ENCODE results near the gene STOML1. TPM values are rescaled to one million over a fixed set of nuclear protein-coding genes. Genes with fewer than 3 reads are reported as not detected.
"Not testable (repeated sequence)": the region's sequence is repeated elsewhere in the genome, so short reads cannot be mapped to it uniquely, and the experiment has no call there.

STOML1 gene
- total RNA-seq, 1 experiment from 2014 or later, result 20.4 TPM

DNA sequence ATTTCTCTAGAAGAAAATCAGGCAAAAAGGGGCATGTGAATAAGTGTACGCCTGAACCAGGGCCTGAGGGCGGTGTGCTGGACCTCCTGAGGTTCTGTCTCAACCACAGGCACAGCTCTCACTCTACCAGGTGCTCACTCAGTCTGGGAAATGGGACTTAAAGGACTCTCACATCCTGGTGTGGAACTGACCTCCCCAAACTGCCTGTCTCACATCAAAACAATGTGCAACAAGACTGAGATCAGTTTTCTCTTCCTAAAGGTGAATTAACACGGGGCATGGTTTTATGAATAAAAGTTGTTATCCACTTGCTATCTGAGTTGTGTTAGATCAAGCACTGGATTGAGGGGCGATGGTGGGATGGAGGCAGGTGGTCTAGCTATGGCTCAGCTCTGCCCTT lies 4.8 kb downstream of the STOML1 start:
- no peak for DNase-seq (ENCODE audit: low read depth)

DNA sequence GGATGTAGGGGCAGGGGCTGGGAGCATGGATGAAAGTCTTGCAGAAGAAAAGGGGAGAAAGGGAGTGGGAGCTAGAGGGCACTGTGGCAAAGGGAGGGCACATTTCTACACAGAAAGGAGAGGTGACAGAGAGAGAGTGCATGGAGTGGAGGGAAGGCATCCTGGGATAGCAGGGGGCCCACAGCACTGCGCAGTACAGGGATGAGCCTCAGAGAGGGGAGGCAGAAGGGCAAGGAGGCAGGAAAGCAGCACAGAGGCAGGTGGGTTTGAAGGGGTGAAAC lies 5.4 kb downstream of the STOML1 start:
- DNase-seq (ENCODE audit: low read depth), result no peak

DNA sequence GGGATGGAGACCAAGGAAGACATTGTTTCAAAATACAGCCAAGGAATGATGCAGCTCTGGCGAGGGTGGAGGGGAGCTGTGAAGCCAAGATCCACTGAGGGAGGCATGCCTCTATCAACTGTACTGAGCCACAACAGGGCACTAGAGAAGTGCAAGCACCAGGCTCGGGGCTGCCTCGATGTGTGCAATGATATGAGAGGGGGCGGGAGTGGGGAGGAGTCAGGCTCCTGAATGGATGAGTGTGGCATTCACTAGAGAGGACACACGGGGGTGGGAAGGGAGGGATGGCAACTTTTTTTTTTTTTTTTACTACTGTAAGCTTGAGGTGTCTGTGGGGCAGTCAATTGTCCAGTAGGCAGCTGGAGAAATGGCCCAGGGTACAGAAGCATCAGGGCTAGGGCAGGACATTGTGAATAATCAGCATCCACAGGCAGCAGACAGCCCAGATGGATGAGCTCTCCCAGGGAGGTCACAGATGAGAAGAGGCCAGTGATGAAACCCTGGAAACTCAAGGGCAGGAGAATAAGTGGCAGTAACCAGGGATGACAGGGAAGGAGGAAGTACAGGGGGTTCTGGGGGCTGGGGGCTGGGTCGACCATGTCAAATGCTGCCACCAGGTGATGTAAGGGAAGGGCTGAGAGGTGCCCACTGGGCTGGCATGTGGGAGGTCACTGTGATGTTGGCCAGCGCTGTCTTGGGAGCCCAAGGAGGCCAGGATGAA lies 5.9 kb downstream of the STOML1 start:
- DNase-seq (ENCODE audit: low read depth), result no peak

DNA sequence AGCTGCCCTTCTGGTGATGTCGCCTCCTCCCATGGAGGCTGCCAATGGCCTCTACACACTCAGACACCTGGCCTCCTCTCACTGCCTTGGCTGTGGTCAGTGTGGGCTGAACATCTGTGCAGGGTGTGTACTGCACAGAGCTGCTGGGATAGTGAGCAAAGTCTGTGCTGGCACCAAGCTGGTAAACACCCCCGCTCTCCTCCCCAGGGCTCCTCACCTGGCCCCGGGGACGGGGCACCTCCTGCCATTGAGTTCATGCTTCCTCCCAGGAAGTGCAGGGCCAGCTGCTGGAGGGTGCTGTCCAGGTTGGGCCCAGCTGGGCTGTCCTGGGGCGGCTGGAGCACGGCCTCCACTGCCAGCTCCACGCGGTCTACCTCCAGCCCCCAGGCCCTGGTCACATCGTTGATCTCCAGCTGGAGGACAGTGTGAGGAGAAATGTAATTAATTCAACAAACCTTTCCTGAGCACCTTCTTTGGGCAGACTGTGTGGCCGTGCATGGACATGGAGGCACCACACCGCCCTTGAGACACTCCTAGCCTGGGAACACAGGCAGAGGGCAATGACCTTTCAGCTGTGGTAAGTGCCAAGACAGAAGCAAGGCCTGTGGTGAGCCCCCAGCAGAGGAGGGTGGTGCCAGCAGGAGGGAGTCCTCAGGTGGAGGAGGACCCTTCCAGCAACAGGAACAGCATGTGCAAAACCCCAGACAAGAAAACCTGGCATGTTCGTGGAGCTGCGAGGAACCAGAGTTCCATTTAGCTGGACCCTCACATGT lies 6.8 kb downstream of the STOML1 start:
- peak; percentile 85 for DNase-seq (ENCODE audit: low read depth)

DNA sequence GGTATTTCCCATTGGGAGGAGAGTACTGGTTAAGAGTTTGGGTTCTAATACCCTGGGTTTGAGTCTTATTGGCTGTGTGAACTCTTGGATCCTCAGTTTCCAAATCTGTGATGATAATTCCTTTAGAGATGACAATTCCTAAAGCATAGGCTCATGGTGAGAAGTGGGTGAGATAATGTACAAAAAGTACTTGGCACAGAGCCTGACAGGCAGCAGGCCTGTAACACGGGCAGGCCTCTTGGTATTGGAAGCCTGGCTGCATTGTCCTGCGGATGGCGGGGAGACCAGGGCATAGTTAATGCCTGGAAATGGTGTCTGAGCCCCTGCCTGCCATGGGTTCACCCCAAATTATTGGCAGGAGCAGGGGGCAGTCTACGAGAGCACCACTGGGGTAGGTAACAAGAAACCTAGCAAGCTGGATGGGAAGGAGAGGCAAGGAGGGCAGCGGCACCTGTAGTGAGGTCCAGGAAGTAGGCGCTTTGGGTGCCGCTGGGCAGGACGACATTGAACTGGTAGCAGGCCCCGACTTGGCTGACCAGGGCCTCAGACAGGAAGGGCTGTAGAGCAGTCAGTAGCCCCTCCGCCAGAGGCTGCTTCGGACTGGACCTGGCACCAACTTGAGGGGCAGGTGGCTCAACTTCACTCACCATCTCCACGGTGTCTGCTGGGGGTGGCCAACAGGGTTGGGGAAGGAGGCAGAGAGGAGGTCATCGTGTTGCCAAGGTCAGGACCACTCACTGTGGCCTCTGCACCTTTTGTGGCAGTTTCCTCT lies 7.7 kb downstream of the STOML1 start:
- DNase-seq (ENCODE audit: low read depth), result no peak

DNA sequence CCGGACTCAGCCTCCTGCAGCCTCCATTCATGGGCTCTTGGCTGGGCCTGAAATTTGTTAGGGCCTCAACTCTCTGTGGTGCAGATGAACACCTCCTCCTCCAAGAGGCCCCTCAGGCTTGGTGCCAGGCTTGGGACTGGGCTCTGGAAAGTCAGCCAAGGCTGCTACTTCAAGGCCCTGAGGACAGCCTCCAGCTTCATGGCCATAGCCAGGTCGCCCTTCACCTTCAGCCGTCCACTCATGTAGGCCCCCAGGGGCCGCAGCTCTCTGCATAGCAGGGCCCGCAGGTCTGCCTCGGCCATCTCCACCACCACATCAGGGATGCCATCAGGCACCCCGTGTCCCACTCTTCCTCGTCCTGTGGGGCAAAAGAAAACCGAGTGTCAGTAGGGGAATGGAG lies 8.3 kb downstream of the STOML1 start:
- DNase-seq (ENCODE audit: low read depth), result no peak

DNA sequence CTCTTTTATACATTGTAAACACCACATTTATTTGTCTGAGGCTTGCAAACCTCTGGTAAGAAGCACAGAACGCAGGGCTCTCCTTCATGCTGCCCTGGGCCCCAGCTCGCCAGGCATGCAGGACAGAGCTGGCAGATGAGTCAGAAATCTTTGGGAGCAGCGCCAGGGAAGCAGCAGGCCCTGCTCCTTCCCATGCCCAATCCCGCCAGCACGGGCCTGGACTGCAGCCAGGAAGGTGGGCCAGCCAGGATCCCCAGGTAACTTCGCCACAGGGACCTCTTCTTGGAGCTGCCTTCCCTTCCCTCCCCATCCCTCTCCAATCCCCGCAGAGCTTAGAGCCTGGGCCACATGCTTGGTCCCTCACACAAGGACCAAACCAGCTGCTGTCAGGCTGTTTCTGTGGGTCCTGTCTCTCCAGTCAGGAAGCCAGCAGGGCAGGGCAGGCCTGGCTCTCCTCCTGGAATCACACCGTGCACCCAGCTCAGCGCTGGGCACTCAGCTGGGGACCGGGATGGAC lies 8.8 kb downstream of the STOML1 start:
- peak; percentile 91 for DNase-seq (ENCODE audit: low read depth)

DNA sequence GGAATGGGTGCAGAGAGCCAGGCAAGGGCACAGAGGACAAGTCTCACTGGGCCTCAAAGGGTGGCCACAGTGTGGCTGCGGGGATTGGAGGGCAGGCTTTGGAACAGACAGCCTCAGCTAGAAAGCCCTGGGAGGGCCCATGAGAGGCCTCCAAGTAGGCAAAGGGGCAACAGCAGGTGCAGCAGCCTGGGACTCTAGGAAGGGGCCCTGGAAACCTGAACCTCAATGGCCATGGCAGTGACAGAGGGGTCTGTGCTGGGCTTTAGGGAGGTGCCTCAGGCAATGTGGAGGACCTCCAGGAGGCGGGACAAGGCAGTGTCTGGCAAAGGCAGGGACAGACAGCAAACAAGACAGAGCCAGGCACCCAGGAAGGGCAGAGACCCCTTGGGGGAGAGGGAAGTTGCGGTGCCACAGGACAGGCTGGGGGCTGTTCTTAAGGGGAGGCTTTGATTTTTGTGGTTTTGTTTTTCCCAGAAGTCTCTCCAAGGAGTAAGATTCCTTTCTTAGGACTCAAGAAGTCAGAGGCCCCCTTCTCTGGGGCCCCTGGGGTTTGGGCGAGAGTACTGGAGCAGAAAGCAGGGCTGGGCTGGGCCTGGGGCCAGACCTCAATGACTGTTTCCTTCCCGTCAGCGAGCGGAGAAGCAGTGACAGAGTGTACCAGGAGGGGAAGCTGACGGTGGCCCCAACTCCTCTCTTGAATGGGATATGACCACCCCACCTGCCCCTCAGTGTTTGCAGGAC lies 9.7 kb downstream of the STOML1 start:
- peak; percentile 97 for DNase-seq (ENCODE audit: low read depth)

DNA sequence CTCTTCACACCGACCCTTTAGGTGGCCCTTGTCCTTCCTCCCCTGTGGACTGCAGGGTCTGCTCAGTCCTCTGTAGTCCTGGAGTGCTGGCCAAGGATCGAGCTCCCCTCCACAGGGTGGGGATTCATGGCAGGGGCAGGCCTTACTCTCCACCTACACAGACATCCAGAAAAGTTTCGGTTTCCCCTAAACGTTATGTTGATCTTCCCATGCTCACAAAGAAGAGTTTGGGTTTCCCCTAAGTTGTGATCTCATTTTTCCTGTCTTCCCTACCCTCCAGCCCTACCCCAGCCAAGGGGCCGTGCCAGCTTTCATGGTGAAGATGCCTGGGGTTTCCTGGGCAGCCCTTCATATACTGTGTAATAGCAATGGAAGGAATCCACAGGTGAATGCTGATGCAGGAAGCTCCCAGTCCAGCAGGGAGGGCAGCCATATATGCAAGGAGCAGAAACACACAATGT lies 10.3 kb downstream of the STOML1 start:
- DNase-seq (ENCODE audit: low read depth), result peak; percentile 69

DNA sequence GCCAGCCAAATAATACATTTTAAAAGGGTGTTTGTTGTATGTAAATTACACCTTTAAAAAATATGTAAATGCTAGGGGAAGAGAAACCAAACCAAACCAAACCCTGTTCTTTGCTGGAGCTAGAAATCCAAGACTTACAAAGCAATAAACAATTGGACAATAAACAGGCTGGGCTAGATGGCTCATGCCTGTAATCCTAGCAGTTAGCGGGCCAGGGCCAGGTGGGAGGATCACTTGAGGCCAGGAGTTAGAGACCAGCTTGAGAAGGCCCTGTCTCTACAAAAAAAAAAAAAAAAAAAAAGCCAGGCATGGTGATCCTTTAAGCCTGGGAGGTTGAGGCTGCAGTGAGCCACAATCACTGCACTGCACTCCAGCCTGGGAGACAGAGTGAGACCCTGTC lies 12.5 kb downstream of the STOML1 start:
- DNase-seq (ENCODE audit: low read depth), result no peak

DNA sequence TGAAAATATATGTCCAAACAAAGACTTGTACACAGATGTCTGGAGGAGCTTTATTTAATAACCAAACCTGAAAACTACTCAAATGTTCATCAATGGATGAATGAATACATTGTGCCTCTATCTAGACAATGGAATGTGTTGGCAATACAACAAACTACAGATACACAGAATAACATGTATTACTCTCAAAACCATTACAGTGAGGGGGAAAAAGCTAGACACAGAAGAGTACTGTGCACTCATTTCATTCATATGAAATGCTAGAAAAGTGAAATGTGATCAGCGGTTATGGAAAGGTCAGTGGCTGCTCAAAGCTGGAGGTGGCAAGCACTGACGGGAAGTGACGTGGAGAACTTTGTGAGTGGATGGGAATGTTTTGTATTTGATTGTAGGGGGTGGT lies 13.2 kb downstream of the STOML1 start:
- no peak for DNase-seq (ENCODE audit: low read depth)

DNA sequence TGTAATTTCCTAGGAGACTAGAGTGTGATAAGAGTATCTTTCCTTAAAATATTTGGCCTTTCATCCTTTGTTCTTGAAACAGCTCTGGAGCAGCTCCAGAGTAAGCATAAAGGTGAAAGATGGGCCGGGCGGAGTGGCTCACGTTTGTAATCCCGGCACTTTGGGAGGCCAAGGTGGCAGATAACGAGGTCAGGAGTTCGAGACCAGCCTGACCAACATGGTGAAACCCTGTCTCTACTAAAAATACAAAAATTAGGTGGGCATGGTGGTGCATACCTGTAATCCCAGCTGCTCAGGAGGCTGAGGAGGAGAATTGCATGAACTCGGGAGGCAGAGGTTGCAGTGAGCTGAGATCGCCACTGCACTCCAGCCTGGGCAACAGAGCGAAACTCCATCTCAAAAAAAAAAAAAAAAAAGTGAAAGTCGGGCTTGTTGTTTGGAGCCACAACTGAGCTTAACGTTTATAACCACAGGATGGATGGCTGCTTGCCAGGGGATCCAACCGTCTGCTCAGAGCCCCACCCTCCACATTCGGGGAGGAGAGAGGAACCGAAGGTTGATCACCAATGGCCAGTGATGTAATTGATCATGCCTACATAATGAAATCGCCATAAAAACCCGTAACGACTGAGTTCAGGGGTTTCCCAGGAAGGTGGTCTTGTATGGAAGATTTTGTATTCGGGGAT lies 16.5 kb downstream of the STOML1 start:
- peak; percentile 86 for DNase-seq (ENCODE audit: low read depth)

DNA sequence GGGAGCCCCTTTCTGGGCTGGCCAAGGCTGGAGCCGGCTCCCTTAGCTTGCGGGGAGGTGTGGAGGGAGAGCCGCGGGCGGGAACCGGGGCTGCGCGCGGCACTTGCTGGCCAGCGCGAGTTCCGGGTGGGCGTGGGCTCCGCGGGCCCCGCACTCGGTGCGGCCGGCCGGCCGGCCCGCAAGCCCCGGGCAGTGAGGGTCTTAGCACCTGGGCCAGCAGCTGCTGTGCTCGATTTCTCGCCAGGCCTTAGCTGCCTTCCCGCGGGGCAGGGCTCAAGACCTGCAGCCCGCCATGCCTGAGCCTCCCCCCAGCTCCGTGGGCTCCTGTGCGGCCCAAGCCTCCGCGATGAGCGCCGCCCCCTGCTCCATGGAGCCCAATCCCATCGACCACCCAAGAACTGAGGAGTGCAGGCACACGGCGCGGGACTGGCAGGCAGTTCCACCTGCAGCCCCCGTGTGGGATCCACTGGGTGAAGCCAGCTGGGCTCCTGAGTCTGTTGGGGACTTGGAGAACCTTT lies 18.4 kb downstream of the STOML1 start:
- DNase-seq (ENCODE audit: low read depth), result not testable (repeated sequence)

DNA sequence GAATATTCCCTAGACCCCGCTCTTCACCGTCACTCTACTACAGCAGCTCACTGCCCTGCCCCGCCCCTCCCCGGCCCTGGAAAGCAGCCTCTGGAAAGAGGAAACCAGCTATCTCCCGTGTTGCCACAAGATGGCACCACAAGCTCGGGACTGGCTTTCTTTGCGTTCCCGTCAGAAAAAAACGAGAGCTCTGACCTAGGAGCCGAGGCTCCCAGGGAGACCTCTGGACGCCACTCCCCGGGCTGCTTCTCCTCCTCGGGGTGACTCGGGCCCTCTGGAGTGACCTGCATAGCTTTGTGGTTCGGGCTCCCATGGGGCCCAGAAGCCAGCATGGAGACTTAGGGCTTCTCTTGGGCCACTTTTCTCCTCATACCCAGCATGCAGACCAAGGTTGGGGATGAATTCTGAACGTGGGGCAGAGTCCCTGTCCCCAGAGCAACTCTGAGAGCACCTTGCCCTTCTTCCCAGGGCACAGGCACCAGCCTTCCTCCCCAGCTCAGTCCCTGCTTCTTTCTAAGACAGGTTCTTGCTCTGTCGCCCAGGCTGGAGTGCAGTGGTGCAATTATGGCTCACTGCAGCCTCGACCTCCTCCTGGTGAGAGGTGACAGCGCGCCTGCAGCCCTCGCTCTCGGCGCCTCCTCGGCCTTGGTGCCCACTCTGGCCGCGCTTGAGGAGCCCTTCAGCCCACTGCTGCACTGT lies 19.0 kb downstream of the STOML1 start:
- DNase-seq (ENCODE audit: low read depth), result peak; percentile 84

DNA sequence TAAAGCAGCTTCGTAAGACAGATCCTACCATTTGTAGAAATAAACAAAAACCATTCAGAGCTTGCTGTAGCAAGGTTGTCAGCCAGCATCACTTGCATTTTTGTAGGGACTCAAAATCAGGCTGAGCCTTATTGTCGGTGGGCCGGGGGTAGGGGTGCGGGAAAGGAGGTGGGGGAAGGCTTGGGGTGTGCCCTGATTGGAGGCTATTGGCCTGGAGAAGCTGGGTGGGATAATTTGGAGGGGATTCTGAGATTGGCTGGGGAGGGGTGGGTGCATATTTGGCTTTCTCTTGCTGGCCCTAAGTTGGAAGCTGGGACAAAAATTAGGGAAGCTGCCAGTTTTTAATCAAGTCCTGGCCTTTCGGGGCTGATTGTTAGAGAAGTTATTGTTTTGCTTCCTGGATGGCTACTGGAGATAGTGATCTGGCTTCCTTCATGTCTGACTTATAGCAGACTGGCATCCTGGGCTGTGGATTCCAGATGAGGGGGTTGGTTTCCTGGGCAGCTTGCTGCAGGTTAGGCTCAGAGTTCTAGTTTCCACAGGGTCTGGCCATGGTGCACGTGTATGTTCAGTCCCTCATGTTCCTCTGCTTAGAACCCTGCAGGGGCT lies 22.8 kb downstream of the STOML1 start:
- DNase-seq (ENCODE audit: low read depth), result no peak

DNA sequence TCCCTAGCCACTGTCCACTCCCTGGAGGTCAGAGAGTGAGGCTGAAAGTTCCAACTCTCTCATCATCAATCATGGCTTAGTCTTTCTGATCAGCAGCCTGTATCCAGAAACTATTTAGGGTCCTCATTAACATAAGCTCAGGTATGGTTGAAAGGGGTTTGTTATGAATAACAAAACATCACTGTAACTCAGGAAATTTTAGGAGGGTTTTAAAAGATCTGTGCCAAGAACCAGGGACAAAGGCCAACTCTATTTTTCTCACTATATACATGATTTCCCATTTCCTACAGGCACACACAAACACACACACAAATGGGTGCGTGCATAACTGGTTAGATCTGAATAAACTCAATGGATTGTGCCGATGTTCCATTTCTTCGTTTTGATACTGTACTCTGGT lies 23.6 kb downstream of the STOML1 start:
- DNase-seq (ENCODE audit: low read depth), result no peak

DNA sequence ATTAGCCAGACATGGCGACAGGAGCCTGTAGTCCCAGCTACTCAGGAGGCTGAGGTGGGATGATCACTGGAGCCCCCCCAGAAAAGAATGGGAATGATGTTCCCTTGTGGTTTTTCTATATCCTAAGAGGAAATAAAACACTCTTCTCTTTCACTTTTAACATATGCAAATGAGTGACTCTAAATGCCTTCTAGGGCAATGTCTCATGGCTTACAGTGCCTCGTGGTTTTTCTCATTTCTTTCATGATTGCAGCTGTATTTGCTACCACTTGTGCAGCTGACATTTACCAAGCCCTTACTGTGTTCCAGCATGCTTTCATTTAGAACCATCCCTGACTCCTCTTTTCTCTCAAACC lies 26.4 kb downstream of the STOML1 start:
- DNase-seq (ENCODE audit: low read depth), result peak; percentile 93

DNA sequence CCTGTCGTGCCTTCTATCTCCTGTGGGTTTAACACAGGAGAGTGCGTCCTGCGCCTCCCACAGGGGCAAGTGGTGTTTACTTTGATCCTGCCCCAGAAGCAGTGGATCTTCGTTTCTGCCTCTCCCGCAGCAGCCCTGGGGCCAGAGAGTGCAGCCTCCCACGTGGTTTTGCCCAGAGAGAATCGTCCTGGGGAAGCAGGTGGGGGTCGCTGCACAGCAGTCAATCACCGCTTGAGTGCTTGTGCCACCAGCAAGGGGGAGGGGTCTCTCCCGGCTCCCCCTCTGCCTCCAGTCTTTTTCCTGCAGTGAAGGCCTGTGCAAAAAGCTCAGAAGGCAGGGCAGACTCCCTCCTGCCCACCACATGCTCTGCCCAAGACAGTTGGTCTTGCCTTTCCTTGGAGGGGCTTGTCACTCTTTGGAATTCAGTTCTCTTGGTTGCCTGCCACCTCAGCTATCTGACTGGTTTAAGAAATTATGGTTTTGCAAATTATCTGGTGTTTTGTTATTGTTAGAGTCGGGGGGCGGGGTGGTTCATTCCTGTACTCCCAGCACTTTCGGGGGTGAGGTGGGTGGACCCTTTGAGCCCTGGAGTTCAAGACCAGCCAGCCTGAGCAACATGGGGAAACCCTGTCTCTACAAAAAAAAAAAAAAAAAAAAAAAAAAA lies 26.9 kb downstream of the STOML1 start:
- peak; percentile 62 for DNase-seq (ENCODE audit: low read depth)

DNA sequence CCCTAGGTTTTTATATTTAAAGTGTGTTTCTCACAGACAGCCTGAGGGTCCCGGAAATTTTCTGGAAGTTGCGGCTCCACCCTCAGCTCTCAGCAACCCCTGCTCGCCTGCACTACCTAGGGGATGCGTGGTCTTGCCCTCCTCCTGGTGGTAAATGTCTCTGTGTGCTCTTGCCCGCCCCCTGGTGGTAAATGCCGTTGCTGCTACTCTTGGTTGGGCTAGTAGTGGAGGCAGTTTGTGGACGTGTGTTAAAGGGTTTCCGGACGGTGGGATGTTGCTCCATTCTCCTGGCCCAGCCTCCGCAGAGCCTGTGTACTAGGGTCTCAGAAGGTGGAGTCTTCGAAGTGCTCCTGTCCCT lies 27.4 kb downstream of the STOML1 start:
- peak; percentile 85 for DNase-seq (ENCODE audit: low read depth)

DNA sequence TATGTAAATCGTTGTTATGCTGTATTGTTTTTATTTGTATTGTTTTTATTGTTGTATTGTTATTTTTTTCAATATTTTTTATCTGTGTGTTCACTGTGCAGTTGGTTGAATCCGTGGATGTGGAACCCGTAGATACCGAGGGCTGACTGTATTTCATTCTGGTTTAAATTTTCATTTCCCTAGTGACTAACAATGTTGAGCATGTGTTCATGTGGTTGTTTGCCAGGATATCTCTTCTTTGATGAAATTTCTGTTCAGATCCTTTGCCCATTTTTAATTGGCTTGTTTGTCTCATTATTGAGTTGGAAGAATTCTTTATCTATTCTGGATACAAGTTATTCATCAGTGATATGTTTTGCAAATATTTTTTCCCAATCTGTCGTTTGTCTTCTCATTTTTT lies 29.7 kb downstream of the STOML1 start:
- DNase-seq (ENCODE audit: low read depth), result peak; percentile 42

All from RPMI7951 (cell line).